ENCODE data around the gene CAMTA1. TPM values are rescaled to one million over a fixed set of nuclear protein-coding genes. Genes with fewer than 3 reads are reported as not detected.

The CAMTA1 gene
- total RNA-seq, 2 donors from 2014 or later, result 105 to 113 TPM

GRCh38 chr1:7669559-7670311, 884.5 kb downstream of the CAMTA1 start:
- Histone ChIP-seq H3K27me3 (replicated peaks; ENCODE audit: insufficient read depth) (no peaks in the 10 kb centered on the region), H3K4me1 (ENCODE audit: control insufficient read depth in 1 of 2, low read depth in 2 of 2) (peaks cover 0 to 4% of the 10 kb centered on the region in 2 donors), H3K9me3 (no peaks in the 10 kb centered on the region), H3K36me3 (no peaks in the 10 kb centered on the region), H3K4me3 (no peak overlapping the region), H3K27ac (no peak overlapping the region)
- ATAC-seq (ENCODE audit: insufficient number of reproducible peaks, low FRiP score, low read depth) (no peak), DNase-seq (ENCODE audit: low spot score) (no peak)
- TF ChIP-seq CTCF (IDR thresholded peaks at IDR 0.05), result peak; percentile 74

GRCh38 chr1:7670334-7671145, 885.3 kb downstream of the CAMTA1 start:
- Histone ChIP-seq H3K36me3 (no peaks in the 10 kb centered on the region), H3K4me1 (ENCODE audit: control insufficient read depth in 1 of 2, low read depth in 2 of 2) (peaks cover 0 to 4% of the 10 kb centered on the region in 2 donors), H3K27me3 (replicated peaks; ENCODE audit: insufficient read depth) (no peaks in the 10 kb centered on the region), H3K4me3 (no peak overlapping the region), H3K9me3 (no peaks in the 10 kb centered on the region), H3K27ac (no peak overlapping the region)
- ATAC-seq (ENCODE audit: insufficient number of reproducible peaks, low FRiP score, low read depth) (no peak), DNase-seq (ENCODE audit: low spot score) (no peak)
- no peak for TF ChIP-seq CTCF (IDR thresholded peaks at IDR 0.05)

- no peaks in the 10 kb centered on the region for H3K36me3 ChIP-seq
- no peaks in the 10 kb centered on the region for H3K9me3 ChIP-seq
- peaks cover 0 to 4% of the 10 kb centered on the region in 2 donors for H3K4me1 ChIP-seq (ENCODE audit: control insufficient read depth in 1 of 2, low read depth in 2 of 2)
- TF ChIP-seq CTCF (IDR thresholded peaks at IDR 0.05), result no peak
- H3K27me3 ChIP-seq (replicated peaks; ENCODE audit: insufficient read depth), result no peaks in the 10 kb centered on the region
- DNase-seq (ENCODE audit: low spot score) (no peak), ATAC-seq (ENCODE audit: insufficient number of reproducible peaks, low FRiP score, low read depth) (no peak)
- H3K27ac ChIP-seq, result no peak overlapping the region
- H3K4me3 ChIP-seq, result no peak overlapping the region
Observed at GRCh38 chr1:7671146-7671465, 885.9 kb downstream of the CAMTA1 start.

- no peak for ATAC-seq (ENCODE audit: insufficient number of reproducible peaks, low FRiP score, low read depth)
- H3K4me1 ChIP-seq (ENCODE audit: control insufficient read depth in 1 of 2, low read depth in 2 of 2), result peaks cover 0 to 4% of the 10 kb centered on the region in 2 donors
- no peaks in the 10 kb centered on the region for H3K36me3 ChIP-seq
- H3K4me3 ChIP-seq, result no peak overlapping the region
- H3K27me3 ChIP-seq (replicated peaks; ENCODE audit: insufficient read depth), result no peaks in the 10 kb centered on the region
- H3K9me3 ChIP-seq, result no peaks in the 10 kb centered on the region
- no peak overlapping the region for H3K27ac ChIP-seq
- DNase-seq (ENCODE audit: low spot score), result no peak
- no peak for TF ChIP-seq CTCF (IDR thresholded peaks at IDR 0.05)
Observed at GRCh38 chr1:7671676-7672075, 886.4 kb downstream of the CAMTA1 start.

- DNase-seq (ENCODE audit: low spot score) (no peak), ATAC-seq (ENCODE audit: insufficient number of reproducible peaks, low FRiP score, low read depth) (no peak)
- no peaks in the 10 kb centered on the region for H3K27me3 ChIP-seq (replicated peaks; ENCODE audit: insufficient read depth)
- H3K4me1 ChIP-seq (ENCODE audit: control insufficient read depth in 1 of 2, low read depth in 2 of 2), result peaks cover 0 to 1% of the 10 kb centered on the region in 2 donors
- TF ChIP-seq CTCF (IDR thresholded peaks at IDR 0.05), result no peak
- no peak overlapping the region for H3K27ac ChIP-seq
- no peaks in the 10 kb centered on the region for H3K36me3 ChIP-seq
- H3K9me3 ChIP-seq, result no peaks in the 10 kb centered on the region
- no peak overlapping the region for H3K4me3 ChIP-seq
Observed at GRCh38 chr1:7672864-7673263, 887.6 kb downstream of the CAMTA1 start.
